HG02884 (cell line): ENCODE data around the gene THAP8.
"Not testable (repeated sequence)": the region's sequence is repeated elsewhere in the genome, so short reads cannot be mapped to it uniquely, and the experiment has no call there.

Experiments
- ATAC-seq: cut with Tn5 transposase; IDR thresholded peaks from one replicate; pipeline ENCODE4 v1.9.1; 2021; ENCODE audit warnings: mild to moderate bottlenecking, moderate library complexity; ENCODE audit not compliant: unreplicated experiment

THAP8 gene

GRCh38 chr19:36068810-36069499 lies 14.9 kb upstream of the THAP8 start:
- not testable (repeated sequence) for ATAC-seq

DNA sequence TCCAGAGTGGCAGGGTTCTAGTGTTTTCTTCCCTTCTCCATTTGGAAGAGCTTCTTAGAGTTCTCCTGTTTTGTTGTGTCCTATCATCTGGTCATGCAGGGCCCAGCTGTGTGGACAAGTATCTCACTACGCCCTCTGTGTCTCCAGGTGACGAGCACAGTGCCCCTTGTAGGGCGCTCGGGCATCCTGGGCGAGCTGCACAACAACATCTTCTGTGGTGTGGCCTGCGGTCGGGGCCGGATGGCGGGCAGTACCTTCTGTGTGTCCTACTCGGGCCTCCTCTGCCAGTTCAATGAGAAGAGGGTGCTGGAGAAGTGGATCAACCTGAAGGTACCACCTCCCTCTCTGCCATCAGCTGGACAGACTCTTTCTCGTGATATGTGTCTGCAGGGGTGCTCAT lies 13.6 kb upstream of the THAP8 start:
- no peak for ATAC-seq

- ATAC-seq: no peak
Observed at GRCh38 chr19:36064826-36065225, 10.7 kb upstream of the THAP8 start.

GRCh38 chr19:36061367-36061766 lies 7.3 kb upstream of the THAP8 start:
- no peak for ATAC-seq

GRCh38 chr19:36060430-36060829 lies 6.3 kb upstream of the THAP8 start:
- ATAC-seq: no peak

- ATAC-seq: no peak
Observed at GRCh38 chr19:36059180-36059910, 5.3 kb upstream of the THAP8 start.

DNA sequence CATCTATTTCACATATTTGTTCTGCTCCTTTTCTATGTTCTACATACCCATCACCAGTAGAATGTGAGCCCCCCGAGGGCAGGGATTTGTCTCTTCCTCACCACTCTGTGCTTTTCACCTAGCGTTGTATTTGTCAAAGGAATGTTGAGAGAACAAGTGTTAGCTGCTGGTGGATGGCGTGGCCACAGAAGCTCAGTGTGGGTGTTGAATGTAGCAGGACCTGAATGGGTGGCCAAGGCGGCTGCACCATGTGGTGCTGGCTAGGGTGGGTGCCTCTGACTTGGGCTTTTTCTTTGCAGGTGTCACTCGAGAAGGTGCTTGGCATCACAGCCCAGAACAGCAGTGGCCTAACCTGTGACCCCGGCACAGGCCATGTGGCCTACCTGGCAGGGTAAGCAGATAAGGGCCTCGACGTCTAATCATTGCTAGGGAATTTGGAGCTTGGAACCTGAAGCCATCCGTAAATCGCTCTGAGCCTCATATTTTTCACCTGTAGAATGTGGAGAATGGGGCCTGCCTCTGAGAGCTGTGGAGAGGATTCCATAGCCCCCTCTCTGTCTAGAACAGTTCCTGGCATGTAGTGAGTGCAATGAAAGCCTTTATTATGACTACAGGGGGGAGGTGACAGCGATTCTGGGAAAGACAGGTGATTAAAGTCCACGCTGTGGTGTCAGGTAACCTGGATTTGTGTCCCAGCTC lies 4.5 kb upstream of the THAP8 start:
- no peak for ATAC-seq

GRCh38 chr19:36054733-36055686 lies 925 bp upstream of the THAP8 start, which contains the start of gene WDR62:
WDR62 (plus strand) TSS chr19:36054897; CDS start chr19:36054972, 75 bp downstream.
- peak; percentile 71 for ATAC-seq

DNA sequence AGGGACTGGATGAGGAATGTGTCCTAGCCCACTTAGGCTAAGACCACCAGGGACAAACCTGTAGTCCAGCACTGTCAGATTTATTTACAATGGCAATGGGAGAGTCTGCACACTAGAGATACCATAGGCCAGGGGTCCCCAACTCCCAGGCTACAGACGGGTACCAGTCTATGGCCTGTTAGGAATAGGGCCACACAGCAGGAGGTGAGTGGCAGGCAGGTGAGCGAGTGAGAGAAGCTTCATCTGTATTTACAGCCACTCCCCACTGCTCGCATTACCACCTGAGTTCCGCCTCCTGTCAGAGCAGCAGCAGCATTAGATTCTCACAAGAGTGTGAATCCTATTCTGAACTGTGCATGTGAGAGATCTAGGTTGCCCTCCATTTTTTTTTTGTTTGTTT lies 2.4 kb downstream of the THAP8 start:
- no peak for ATAC-seq

DNA sequence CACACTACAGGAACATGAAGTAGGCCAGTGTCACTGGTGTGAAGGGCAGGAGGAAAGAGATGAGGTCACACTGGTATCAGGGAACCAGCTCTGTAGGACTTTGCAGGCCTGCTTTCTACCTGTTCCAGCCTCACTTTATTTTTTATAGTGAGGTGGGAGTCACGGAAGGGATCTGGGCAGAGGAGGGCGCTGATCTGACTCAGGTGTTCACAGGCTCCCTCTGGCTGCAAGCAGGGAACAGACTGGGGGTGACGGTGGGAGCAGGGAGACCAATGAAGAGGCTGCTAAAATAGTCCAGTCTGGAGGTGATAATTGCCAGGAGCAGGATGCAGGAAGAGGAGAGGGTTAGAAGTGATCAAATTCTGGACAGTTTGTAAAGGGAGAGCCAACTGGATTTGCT lies 2.8 kb downstream of the THAP8 start:
- no peak for ATAC-seq

DNA sequence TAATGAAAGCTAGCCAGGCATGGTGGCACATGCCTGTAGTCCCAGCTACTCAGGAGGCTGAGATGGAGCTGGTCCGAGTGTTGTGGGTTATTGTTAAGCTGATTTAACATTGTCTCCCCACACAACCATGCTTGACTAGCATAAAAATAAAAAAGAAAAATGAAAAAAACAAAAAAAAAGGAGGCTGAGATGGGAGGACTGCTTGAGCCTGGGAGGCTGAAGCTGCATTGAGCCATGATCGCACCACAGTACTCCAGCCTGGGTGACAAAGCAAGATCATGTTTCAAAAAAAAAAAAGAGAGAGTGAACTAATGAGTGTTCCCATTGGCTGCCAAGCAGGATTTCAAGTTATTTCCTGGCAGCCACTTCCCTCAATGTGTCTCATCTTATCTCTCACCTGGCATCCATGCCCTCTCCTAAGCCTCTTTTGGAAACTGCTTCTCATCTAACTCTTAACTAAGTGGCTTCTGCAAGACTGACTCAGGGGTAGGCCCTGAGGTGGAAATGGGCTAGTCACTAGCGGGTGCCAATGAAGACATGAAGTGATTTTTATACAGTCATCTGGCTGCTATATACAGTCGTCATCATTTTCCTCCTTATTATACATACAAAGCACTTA lies 4.9 kb downstream of the THAP8 start:
- ATAC-seq: no peak

- ATAC-seq: no peak
Observed at GRCh38 chr19:36047835-36048234, 6.2 kb downstream of the THAP8 start.

GRCh38 chr19:36046443-36047050 lies 7.5 kb downstream of the THAP8 start:
- no peak for ATAC-seq

- ATAC-seq: no peak
Observed at GRCh38 chr19:36043952-36044351, 10.1 kb downstream of the THAP8 start.

DNA sequence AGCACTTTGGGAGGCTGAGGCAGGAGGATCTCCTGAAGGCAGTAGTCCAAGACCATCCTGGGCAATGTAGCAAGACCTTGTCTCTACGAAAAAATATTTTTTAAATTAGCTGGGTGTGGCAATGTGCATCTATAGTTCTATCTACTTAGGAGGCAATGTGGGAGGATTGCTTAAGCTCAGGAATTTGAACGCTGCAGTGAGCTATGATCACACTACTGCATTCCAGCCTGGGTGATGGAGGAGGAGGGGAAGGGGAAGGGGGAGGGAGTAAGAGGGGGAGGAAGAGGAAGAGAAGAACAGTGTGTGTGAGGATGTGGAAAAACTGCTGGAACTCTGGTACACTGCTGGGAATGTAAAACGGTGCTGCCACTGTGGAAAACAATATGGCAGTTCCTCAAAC lies 12.3 kb downstream of the THAP8 start:
- no peak for ATAC-seq

GRCh38 chr19:36041092-36041491 lies 13.0 kb downstream of the THAP8 start:
- not testable (repeated sequence) for ATAC-seq

GRCh38 chr19:36040495-36040894 lies 13.6 kb downstream of the THAP8 start:
- no peak for ATAC-seq

- no peak for ATAC-seq
Observed at GRCh38 chr19:36032251-36033104, 21.6 kb downstream of the THAP8 start, which contains the start of gene CLIP3. CLIP3 (minus strand) TSS chr19:36032873; CDS start chr19:36032357, 516 bp downstream.

DNA sequence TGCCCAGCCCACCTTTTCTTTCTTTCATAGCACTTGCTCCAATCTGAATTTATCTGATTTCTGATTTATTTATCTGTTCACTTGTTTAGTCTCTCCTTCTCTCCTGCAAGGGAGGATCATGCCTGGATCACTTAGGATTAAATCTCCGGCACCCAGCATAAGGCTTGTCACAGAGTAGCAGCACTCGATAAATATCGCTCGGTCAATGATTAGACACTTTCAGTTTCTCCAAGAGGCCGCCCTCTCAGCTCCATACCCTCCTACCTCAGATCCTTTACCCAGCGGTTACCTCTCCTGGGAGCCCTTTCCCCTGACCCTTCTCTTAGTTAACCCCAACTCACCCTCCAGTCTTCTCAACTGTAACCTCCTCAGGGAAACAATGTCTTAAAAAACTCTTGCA lies 22.8 kb downstream of the THAP8 start:
- ATAC-seq: no peak
